ENCODE results near the gene CLCN6. TPM values are rescaled to one million over a fixed set of nuclear protein-coding genes. Genes with fewer than 3 reads are reported as not detected.

CLCN6 gene
- total and polyA plus RNA-seq, 10 of the 15 experiments (the other 5 are each of a cell fraction or from before 2014, with no cell fraction given), result 2.2 to 20.9 (median 10.2) TPM

DNA sequence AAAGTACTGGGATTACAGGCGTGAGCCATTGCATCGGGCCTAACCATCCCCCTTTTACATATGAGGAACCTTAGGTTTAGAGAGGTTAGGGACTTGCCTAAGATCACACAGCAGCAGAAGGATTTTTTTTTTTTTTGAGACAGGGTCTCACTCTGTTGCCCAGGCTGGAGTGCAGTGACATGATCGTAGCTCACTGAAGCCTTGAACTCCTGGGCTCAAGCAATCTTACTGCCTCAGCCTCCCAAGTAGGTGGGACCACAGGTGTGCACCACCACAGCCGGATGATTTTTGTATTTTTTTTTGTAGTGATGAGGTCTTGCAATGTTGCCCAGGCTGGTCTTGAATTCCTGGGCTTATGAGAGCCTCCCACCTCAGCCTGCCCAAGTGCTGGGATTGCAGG, 46.2 kb upstream of the CLCN6 start:
- DNase-seq (ENCODE audit: low read depth, low spot score), result no peak
- WGBS (ENCODE audit: insufficient coverage, insufficient replicate concordance, low lambda C conversion rate, missing lambda C conversion rate), result 35% methylated on average over 4 of the region's 4 CpGs
- in situ Hi-C loops (cut with MboI) (no loop called here), intact Hi-C loops (cut with micrococcal nuclease; ENCODE audit: unreplicated experiment) (no loop called here)
- ChIA-PET RAD21 (ENCODE audit: unreplicated experiment) (no interaction called here), CTCF (interaction anchor here (0.6 kb wide), 1 partner anchor 20 kb away, joined by 3 read pairs; no protein-coding TSS in a partner anchor), SMC1A (ENCODE audit: uncharacterized antibody, unreplicated experiment) (no interaction called here), POLR2A (no interaction called here)
- no peaks in the 10 kb centered on the region for H3K79me2 ChIP-seq (ENCODE audit: control insufficient read depth, insufficient read depth, low read length)
- no TSS peak for BruUV-seq (replicated peaks)
- no peak overlapping the region for H3K9ac ChIP-seq (ENCODE audit: control insufficient read depth, insufficient read depth, low read length)
- H3K4me2 ChIP-seq (ENCODE audit: control insufficient read depth, insufficient read depth), result no peak overlapping the region
- FAIRE-seq, result no peak
- no peaks in the 10 kb centered on the region for H3K36me3 ChIP-seq (ENCODE audit: control insufficient read depth in 2 of 2, insufficient read depth in 2 of 2, low read length in 1 of 2)
- H3K4me3 ChIP-seq, result no peak overlapping the region
- no peaks in the 10 kb centered on the region; the same call in 2 of the 3 replicates for H3K9me3 ChIP-seq (replicated peaks; ENCODE audit: control insufficient read depth, insufficient read depth, low read length)
- H2AFZ ChIP-seq (ENCODE audit: control insufficient read depth, low read depth, low read length), result no peak overlapping the region
- no peak overlapping the region for H3K27ac ChIP-seq (ENCODE audit: control insufficient read depth, insufficient read depth)
- no peaks in the 10 kb centered on the region for H4K20me1 ChIP-seq (ENCODE audit: control insufficient read depth, insufficient read depth)
- H3K27me3 ChIP-seq (replicated peaks in 1 of 2; ENCODE audit: control insufficient read depth in 2 of 2, insufficient read depth in 2 of 2, low read length in 1 of 2), result no peaks in the 10 kb centered on the region; a peak in 1 of 4 replicates
- TF ChIP-seq EED (IDR thresholded peaks at IDR 0.05; ENCODE audit: low read depth) (no peak), MEF2A (IDR thresholded peaks at IDR 0.05; ENCODE audit: insufficient read depth, low read depth, low read length) (no peak), NR2C1 (IDR thresholded peaks at IDR 0.05) (no peak), WRNIP1 (IDR thresholded peaks at IDR 0.05; ENCODE audit: borderline replicate concordance, low read depth, low read length) (no peak), TCF12 (IDR thresholded peaks at IDR 0.05; ENCODE audit: low read depth, low read length) (no peak), CREB1 (IDR thresholded peaks at IDR 0.05; ENCODE audit: low read depth) (no peak), EP300 (IDR thresholded peaks at IDR 0.05; ENCODE audit: borderline replicate concordance in 1 of 2, control insufficient read depth in 1 of 2, low read depth in 2 of 2, low read length in 2 of 2) (no peak), SIN3A (IDR thresholded peaks at IDR 0.05; ENCODE audit: low read depth, low read length) (no peak)
- TF ChIP-seq, protein P1, sequence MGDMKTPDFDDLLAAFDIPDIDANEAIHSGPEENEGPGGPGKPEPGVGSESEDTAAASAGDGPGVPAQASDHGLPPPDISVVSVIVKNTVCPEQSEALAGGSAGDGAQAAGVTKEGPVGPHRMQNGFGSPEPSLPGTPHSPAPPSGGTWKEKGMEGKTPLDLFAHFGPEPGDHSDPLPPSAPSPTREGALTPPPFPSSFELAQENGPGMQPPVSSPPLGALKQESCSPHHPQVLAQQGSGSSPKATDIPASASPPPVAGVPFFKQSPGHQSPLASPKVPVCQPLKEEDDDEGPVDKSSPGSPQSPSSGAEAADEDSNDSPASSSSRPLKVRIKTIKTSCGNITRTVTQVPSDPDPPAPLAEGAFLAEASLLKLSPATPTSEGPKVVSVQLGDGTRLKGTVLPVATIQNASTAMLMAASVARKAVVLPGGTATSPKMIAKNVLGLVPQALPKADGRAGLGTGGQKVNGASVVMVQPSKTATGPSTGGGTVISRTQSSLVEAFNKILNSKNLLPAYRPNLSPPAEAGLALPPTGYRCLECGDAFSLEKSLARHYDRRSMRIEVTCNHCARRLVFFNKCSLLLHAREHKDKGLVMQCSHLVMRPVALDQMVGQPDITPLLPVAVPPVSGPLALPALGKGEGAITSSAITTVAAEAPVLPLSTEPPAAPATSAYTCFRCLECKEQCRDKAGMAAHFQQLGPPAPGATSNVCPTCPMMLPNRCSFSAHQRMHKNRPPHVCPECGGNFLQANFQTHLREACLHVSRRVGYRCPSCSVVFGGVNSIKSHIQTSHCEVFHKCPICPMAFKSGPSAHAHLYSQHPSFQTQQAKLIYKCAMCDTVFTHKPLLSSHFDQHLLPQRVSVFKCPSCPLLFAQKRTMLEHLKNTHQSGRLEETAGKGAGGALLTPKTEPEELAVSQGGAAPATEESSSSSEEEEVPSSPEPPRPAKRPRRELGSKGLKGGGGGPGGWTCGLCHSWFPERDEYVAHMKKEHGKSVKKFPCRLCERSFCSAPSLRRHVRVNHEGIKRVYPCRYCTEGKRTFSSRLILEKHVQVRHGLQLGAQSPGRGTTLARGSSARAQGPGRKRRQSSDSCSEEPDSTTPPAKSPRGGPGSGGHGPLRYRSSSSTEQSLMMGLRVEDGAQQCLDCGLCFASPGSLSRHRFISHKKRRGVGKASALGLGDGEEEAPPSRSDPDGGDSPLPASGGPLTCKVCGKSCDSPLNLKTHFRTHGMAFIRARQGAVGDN (IDR thresholded peaks at IDR 0.05), result no peak
- TF ChIP-seq, protein P2, sequence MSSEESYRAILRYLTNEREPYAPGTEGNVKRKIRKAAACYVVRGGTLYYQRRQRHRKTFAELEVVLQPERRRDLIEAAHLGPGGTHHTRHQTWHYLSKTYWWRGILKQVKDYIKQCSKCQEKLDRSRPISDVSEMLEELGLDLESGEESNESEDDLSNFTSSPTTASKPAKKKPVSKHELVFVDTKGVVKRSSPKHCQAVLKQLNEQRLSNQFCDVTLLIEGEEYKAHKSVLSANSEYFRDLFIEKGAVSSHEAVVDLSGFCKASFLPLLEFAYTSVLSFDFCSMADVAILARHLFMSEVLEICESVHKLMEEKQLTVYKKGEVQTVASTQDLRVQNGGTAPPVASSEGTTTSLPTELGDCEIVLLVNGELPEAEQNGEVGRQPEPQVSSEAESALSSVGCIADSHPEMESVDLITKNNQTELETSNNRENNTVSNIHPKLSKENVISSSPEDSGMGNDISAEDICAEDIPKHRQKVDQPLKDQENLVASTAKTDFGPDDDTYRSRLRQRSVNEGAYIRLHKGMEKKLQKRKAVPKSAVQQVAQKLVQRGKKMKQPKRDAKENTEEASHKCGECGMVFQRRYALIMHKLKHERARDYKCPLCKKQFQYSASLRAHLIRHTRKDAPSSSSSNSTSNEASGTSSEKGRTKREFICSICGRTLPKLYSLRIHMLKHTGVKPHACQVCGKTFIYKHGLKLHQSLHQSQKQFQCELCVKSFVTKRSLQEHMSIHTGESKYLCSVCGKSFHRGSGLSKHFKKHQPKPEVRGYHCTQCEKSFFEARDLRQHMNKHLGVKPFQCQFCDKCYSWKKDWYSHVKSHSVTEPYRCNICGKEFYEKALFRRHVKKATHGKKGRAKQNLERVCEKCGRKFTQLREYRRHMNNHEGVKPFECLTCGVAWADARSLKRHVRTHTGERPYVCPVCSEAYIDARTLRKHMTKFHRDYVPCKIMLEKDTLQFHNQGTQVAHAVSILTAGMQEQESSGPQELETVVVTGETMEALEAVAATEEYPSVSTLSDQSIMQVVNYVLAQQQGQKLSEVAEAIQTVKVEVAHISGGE (CRISPR knock-in tag; IDR thresholded peaks at IDR 0.05), result no peak
- H3K4me1 ChIP-seq (ENCODE audit: control insufficient read depth, insufficient read depth, low read length), result no peaks in the 10 kb centered on the region
- ATAC-seq, result no peak
